ENCODE results near the gene ZFP36L2. TPM values are rescaled to one million over a fixed set of nuclear protein-coding genes. Genes with fewer than 3 reads are reported as not detected.

The ZFP36L2 gene
- total RNA-seq, 1 experiment from 2014 or later: 105 TPM

- H3K36me3 Mint-ChIP-seq (ENCODE audit: insufficient read depth in 1 of 3, low read depth in 3 of 3): peaks cover 9 to 25% (median 17%) of the 10 kb centered on the region in 3 experiments
- Histone ChIP-seq H3T11ph (ENCODE audit: low read length) (no peak overlapping the region), H3K14ac (ENCODE audit: insufficient read depth, low read length) (no peak overlapping the region), H3K27ac (ENCODE audit: insufficient read length, low read depth, low read length) (no peak overlapping the region), H3K4ac (ENCODE audit: low read depth, low read length) (no peak overlapping the region), H4K5ac (ENCODE audit: insufficient read length, low read depth, low read length) (no peak overlapping the region), H2AFZ (ENCODE audit: low read length) (no peak overlapping the region), H2BK15ac (ENCODE audit: low read depth, low read length) (no peak overlapping the region), H3K79me2 (ENCODE audit: insufficient read depth, low read length) (peaks cover 15% of the 10 kb centered on the region; the same call in 1 of the 2 replicates), H3K27me3 (ENCODE audit: insufficient read depth, low read length) (no peaks in the 10 kb centered on the region), H3K23me2 (ENCODE audit: insufficient read length, low read depth, low read length, poor library complexity, severe bottlenecking) (peaks cover 3% of the 10 kb centered on the region), H4K91ac (ENCODE audit: insufficient read length, low read depth, low read length) (no peak overlapping the region), H3K4me1 (ENCODE audit: insufficient read depth, low read length) (peaks cover 2% of the 10 kb centered on the region; the same call in 1 of the 2 replicates), H3K18ac (ENCODE audit: insufficient read length, low read depth, low read length) (no peak overlapping the region), H2BK12ac (ENCODE audit: insufficient read length, low read depth, low read length) (no peak overlapping the region), H3K4me2 (ENCODE audit: insufficient read depth, insufficient read length, low read length) (no peak overlapping the region), H4K8ac (replicated peaks; ENCODE audit: insufficient read length, low read depth, low read length) (no peak overlapping the region), H3K9me3 (ENCODE audit: control insufficient read depth, low read depth, low read length) (no peaks in the 10 kb centered on the region), H3K79me1 (ENCODE audit: insufficient read depth, low read depth, low read length, poor library complexity, severe bottlenecking) (no peaks in the 10 kb centered on the region), H2BK120ac (ENCODE audit: low read depth, low read length, poor library complexity, severe bottlenecking) (no peak overlapping the region), H2AK5ac (ENCODE audit: insufficient read length, low read length) (no peak overlapping the region), H3K9ac (ENCODE audit: extremely low read depth, insufficient read length, low read length) (no peak overlapping the region), H3K56ac (ENCODE audit: insufficient read length, low read depth, low read length) (no peak overlapping the region), H2BK20ac (ENCODE audit: low read depth, low read length, poor library complexity, severe bottlenecking) (no peak overlapping the region), H4K20me1 (ENCODE audit: control insufficient read depth, insufficient read depth, insufficient read length) (no peaks in the 10 kb centered on the region), H2BK5ac (ENCODE audit: insufficient read length, low read length) (no peak overlapping the region), H3K23ac (ENCODE audit: insufficient read length, low read depth, low read length) (no peak overlapping the region)
- peak overlapping the region; percentile 84 to 96; a peak in 2 of 5 replicates for H3K4me3 Mint-ChIP-seq
- DNase-seq: no peak
- peaks cover 31 to 37% of the 10 kb centered on the region in 2 experiments for H3K4me1 Mint-ChIP-seq
- peaks cover 1% of the 10 kb centered on the region; the same call in 1 of the 2 replicates for H3K27me3 Mint-ChIP-seq (ENCODE audit: low read depth)
- WGBS (ENCODE audit: extremely low coverage, insufficient read length, low lambda C conversion rate): no CpG with 5 or more reads among the region's 2 CpGs
- no peak for TF ChIP-seq CTCF (conservative IDR thresholded peaks at IDR 0.05)
- peaks cover 0 to 3% of the 10 kb centered on the region in 2 experiments; a peak in 1 of 5 replicates for H3K9me3 Mint-ChIP-seq
- H3K27ac Mint-ChIP-seq: no peak overlapping the region
These were observed 1.9 kb upstream of the ZFP36L2 start for GRCh38 chr2:43228321-43228751.
